Glutamatergic neuron (in vitro differentiated cells): ENCODE data around the gene TNFRSF8. TPM values are rescaled to one million over a fixed set of nuclear protein-coding genes. Genes with fewer than 3 reads are reported as not detected.

Experiments used
- DNase-seq: peaks from one replicate; pipeline ENCODE4 v3.0.0; 2022
- H3K27ac Mint-ChIP-seq: one replicate; pipeline ENCODE4 v1.8.0; 2020; ENCODE audit warnings: mild to moderate bottlenecking, mixed read lengths, inconsistent platforms; ENCODE audit not compliant: unreplicated experiment
- H3K27me3 Mint-ChIP-seq: one replicate; pipeline ENCODE4 v1.8.0; 2020; ENCODE audit warnings: mild to moderate bottlenecking, moderate library complexity, mixed read lengths, inconsistent platforms; ENCODE audit not compliant: unreplicated experiment
- H3K36me3 Mint-ChIP-seq: one replicate; pipeline ENCODE4 v1.8.0; 2020; ENCODE audit warnings: mild to moderate bottlenecking, mixed read lengths, inconsistent platforms; ENCODE audit not compliant: unreplicated experiment
- H3K4me1 Mint-ChIP-seq: one replicate; pipeline ENCODE4 v1.8.0; 2020; ENCODE audit warnings: mild to moderate bottlenecking, low read depth, mixed read lengths, inconsistent platforms; ENCODE audit not compliant: unreplicated experiment
- H3K4me3 Mint-ChIP-seq: one replicate; pipeline ENCODE4 v1.8.0; 2020; ENCODE audit warnings: mild to moderate bottlenecking, mixed read lengths, inconsistent platforms; ENCODE audit not compliant: unreplicated experiment
- H3K9me3 Mint-ChIP-seq: one replicate; pipeline ENCODE4 v1.8.0; 2020; ENCODE audit warnings: mild to moderate bottlenecking, moderate library complexity, mixed read lengths, inconsistent platforms; ENCODE audit not compliant: unreplicated experiment
- total RNA-seq: library from RNA; stranded (reverse); fragmentation: NEBNext Ultra II Directional; extraction: Animal tissue kit (Norgen Biotek cat#: 25700); gene quantifications from one replicate; pipeline ENCODE4 v1.2.1, GENCODE V29; 2021; ENCODE audit not compliant: unreplicated experiment
- TF ChIP-seq, protein P1 (sequence below): fragments of 200-600 bp; sonication (generic); IDR thresholded peaks from one replicate; pipeline ENCODE4 v1.5.0; 2021; ENCODE audit not compliant: partially characterized antibody, unreplicated experiment

The TNFRSF8 gene
- total RNA-seq, 1 donor from 2014 or later: not detected

DNA sequence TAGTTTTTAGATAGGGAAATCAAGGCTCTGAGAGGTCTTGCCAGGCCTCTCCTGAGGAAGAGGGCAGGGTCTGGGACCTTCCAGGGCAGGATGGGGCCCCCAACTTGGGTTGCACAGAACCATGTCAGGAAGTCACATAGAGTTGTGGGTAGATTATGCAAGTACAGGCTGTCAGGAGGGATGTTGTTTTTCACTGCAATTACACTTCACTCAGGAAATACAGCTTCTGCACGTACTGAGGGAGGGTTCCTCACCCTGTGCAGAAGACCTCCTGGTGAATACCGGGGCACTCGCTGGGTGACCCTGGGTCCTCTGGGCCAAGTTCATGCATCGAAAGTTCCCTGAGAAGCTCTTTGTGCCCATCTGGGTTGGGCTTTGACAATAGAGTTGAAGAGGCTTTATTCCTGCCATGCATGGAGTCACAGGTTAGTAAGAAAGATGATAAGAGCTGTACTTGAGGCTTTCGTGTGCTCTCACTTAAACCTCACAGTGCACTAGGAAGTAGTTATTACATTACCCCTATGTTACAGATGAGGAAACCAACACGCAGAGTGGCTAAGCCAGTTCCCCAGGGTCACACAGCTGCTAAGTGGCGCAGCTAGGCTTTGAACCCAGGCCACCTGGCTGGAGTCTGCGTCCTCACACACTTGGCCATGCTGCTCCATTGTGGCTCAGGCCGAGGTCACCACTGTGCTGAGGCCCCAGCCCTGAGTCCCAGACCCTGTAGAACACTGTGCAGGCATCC lies 87.5 kb downstream of the TNFRSF8 start:
- H3K9me3 Mint-ChIP-seq: peaks cover 3% of the 10 kb centered on the region
- H3K27ac Mint-ChIP-seq: no peak overlapping the region
- TF ChIP-seq, protein P1, sequence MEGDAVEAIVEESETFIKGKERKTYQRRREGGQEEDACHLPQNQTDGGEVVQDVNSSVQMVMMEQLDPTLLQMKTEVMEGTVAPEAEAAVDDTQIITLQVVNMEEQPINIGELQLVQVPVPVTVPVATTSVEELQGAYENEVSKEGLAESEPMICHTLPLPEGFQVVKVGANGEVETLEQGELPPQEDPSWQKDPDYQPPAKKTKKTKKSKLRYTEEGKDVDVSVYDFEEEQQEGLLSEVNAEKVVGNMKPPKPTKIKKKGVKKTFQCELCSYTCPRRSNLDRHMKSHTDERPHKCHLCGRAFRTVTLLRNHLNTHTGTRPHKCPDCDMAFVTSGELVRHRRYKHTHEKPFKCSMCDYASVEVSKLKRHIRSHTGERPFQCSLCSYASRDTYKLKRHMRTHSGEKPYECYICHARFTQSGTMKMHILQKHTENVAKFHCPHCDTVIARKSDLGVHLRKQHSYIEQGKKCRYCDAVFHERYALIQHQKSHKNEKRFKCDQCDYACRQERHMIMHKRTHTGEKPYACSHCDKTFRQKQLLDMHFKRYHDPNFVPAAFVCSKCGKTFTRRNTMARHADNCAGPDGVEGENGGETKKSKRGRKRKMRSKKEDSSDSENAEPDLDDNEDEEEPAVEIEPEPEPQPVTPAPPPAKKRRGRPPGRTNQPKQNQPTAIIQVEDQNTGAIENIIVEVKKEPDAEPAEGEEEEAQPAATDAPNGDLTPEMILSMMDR: no peak
- no peak overlapping the region for H3K4me3 Mint-ChIP-seq
- H3K36me3 Mint-ChIP-seq: no peaks in the 10 kb centered on the region
- no peaks in the 10 kb centered on the region for H3K4me1 Mint-ChIP-seq
- DNase-seq: no peak
- peaks cover 5% of the 10 kb centered on the region for H3K27me3 Mint-ChIP-seq

DNA sequence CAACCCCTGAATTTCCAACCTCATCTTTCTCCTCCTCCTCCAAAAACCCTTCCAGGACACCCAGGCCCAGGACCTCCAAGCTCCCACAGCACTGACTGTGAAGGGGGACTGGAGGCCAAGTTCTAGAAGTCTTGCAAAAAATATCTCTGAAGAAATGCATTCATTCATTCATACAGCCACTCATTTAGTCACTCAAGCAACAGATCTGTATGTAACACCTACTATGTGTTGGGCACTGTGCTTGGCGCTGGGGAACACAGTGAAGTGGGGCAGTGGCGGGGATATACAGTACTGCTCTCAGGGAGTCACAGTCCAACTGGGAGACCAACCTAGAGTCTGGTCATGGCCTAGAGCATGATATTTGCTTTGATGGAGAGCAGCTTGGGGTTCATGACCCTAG lies 88.4 kb downstream of the TNFRSF8 start:
- Mint-ChIP-seq H3K36me3 (no peaks in the 10 kb centered on the region), H3K4me3 (no peak overlapping the region), H3K27me3 (peaks cover 5% of the 10 kb centered on the region), H3K9me3 (peaks cover 4% of the 10 kb centered on the region), H3K4me1 (no peaks in the 10 kb centered on the region), H3K27ac (no peak overlapping the region)
- DNase-seq: no peak
- TF ChIP-seq, protein P1: no peak

GRCh38 chr1:12152113-12152891 lies 89.2 kb downstream of the TNFRSF8 start:
- TF ChIP-seq, protein P1: no peak
- H3K9me3 Mint-ChIP-seq: peaks cover 4% of the 10 kb centered on the region

DNA sequence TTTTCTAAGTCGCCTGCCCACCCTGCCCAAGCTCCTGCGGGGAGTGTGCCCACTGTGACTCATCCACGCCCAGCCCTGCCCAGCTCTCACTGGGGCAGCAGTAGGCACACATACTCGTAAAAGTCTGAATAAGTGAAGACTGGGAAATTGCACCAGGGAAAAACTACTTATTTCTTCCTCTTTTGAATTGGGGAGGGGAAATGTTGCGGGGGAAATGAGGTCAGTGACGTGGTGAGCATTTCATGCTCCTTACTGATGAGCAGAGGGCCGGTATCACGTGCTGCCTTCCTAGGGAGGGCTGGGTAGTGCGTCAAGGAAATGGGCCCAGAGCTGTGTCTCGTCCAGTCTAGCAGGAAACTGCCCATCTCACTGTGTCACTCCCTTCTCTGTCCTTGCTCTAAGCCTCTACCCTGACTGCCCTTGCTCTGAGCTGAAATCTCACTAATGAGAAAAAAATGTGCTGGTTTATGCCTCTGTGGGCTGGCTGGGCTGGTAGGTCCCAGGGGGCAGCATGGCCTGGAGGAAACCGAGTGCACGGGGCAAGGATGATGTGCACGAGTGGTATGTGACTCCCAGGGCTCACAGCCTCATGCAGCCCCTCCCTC lies 90.2 kb downstream of the TNFRSF8 start:
- Mint-ChIP-seq H3K9me3 (peaks cover 4% of the 10 kb centered on the region), H3K27ac (no peak overlapping the region), H3K4me1 (no peaks in the 10 kb centered on the region), H3K36me3 (no peaks in the 10 kb centered on the region), H3K4me3 (no peak overlapping the region), H3K27me3 (peaks cover 5% of the 10 kb centered on the region)
- DNase-seq: no peak
- TF ChIP-seq, protein P1: no peak

More at GRCh38 chr1:12152113-12152891, 89.2 kb downstream of the TNFRSF8 start:
- Mint-ChIP-seq H3K4me3 (no peak overlapping the region), H3K27ac (no peak overlapping the region), H3K36me3 (no peaks in the 10 kb centered on the region), H3K27me3 (peaks cover 5% of the 10 kb centered on the region), H3K4me1 (no peaks in the 10 kb centered on the region)
- DNase-seq: no peak
